Parathyroid adenoma (tissue), 2 donors: ENCODE measurements around the gene CLIP2.

Source experiments
- H2AFZ ChIP-seq: fragments of 300-600 bp; sonication (generic); one replicate; pipeline ENCODE4 v1.7.0; 2017; ENCODE audit warnings: antibody characterized with exemption, mild to moderate bottlenecking
- H3K27ac ChIP-seq: fragments of 300-600 bp; sonication (generic); one replicate; pipeline ENCODE4 v1.7.0; 2017
- H3K27me3 ChIP-seq: fragments of 300-600 bp; sonication (generic); one replicate; pipeline ENCODE4 v1.7.0; 2017; ENCODE audit warnings: low read length; ENCODE audit not compliant: control insufficient read depth, insufficient read depth
- H3K36me3 ChIP-seq: fragments of 300-600 bp; sonication (generic); one replicate; pipeline ENCODE4 v1.7.0; 2017; ENCODE audit warnings: low read length; ENCODE audit not compliant: control insufficient read depth, insufficient read depth
- H3K4me1 ChIP-seq: fragments of 300-600 bp; sonication (generic); one replicate; pipeline ENCODE4 v1.7.0; 2017; ENCODE audit warnings: control low read depth
- H3K4me2 ChIP-seq: fragments of 300-600 bp; sonication (generic); one replicate; pipeline ENCODE4 v1.7.0; 2017; ENCODE audit warnings: low read length
- H3K4me3 ChIP-seq: fragments of 300-600 bp; sonication (generic); one replicate; pipeline ENCODE4 v1.7.0; 2017; ENCODE audit warnings: low read depth, low read length
- H3K79me2 ChIP-seq: fragments of 300-600 bp; sonication (generic); one replicate; pipeline ENCODE4 v1.7.0; 2017; ENCODE audit warnings: control low read depth
- H3K9ac ChIP-seq: fragments of 300-600 bp; sonication (generic); one replicate; pipeline ENCODE4 v1.7.0; 2017; ENCODE audit warnings: mild to moderate bottlenecking
- H3K9me3 ChIP-seq: fragments of 300-600 bp; sonication (generic); one replicate; pipeline ENCODE4 v1.7.0; 2017; ENCODE audit warnings: low read length; ENCODE audit not compliant: control insufficient read depth
- CTCF ChIP-seq: fragments of 300-600 bp; sonication (generic); IDR thresholded peaks from one replicate; pipeline ENCODE4 v1.7.0; 2017; ENCODE audit warnings: antibody characterized with exemption, mild to moderate bottlenecking
- donor health status: primary hyperparathyroidism.

The CLIP2 gene

GRCh38 chr7:74282748-74283459, 6.3 kb upstream of the CLIP2 start:
- no peak overlapping the region for H3K4me2 ChIP-seq
- H3K9ac ChIP-seq: no peak overlapping the region
- H3K27ac ChIP-seq: no peak overlapping the region
- H3K9me3 ChIP-seq: no peaks in the 10 kb centered on the region
- H3K4me1 ChIP-seq: no peaks in the 10 kb centered on the region
- no peaks in the 10 kb centered on the region for H3K27me3 ChIP-seq
- no peak overlapping the region for H2AFZ ChIP-seq
- no peak overlapping the region for H3K4me3 ChIP-seq
- TF ChIP-seq CTCF: no peak
- H3K36me3 ChIP-seq: no peaks in the 10 kb centered on the region
- H3K79me2 ChIP-seq: peaks cover 1% of the 10 kb centered on the region

- no peaks in the 10 kb centered on the region for H3K36me3 ChIP-seq
- H3K9ac ChIP-seq: no peak overlapping the region
- TF ChIP-seq CTCF: no peak
- H3K27ac ChIP-seq: no peak overlapping the region
- H3K27me3 ChIP-seq: no peaks in the 10 kb centered on the region
- no peak overlapping the region for H2AFZ ChIP-seq
- H3K4me3 ChIP-seq: no peak overlapping the region
- H3K9me3 ChIP-seq: no peaks in the 10 kb centered on the region
- no peak overlapping the region for H3K4me2 ChIP-seq
- H3K4me1 ChIP-seq: peaks cover 5% of the 10 kb centered on the region
- H3K79me2 ChIP-seq: peaks cover 12% of the 10 kb centered on the region
These were observed 5.3 kb upstream of the CLIP2 start for GRCh38 chr7:74283858-74284447.

GRCh38 chr7:74284781-74285259, 4.4 kb upstream of the CLIP2 start:
- no peak overlapping the region for H3K4me3 ChIP-seq
- H3K36me3 ChIP-seq: no peaks in the 10 kb centered on the region
- no peak for TF ChIP-seq CTCF
- H3K9me3 ChIP-seq: no peaks in the 10 kb centered on the region
- no peak overlapping the region for H3K9ac ChIP-seq
- peaks cover 6% of the 10 kb centered on the region for H3K4me1 ChIP-seq
- H3K79me2 ChIP-seq: peaks cover 13% of the 10 kb centered on the region
- no peaks in the 10 kb centered on the region for H3K27me3 ChIP-seq
- H3K4me2 ChIP-seq: no peak overlapping the region
- no peak overlapping the region for H3K27ac ChIP-seq
- no peak overlapping the region for H2AFZ ChIP-seq

GRCh38 chr7:74286131-74286530, 3.1 kb upstream of the CLIP2 start:
- peaks cover 15% of the 10 kb centered on the region for H3K79me2 ChIP-seq
- no peak for TF ChIP-seq CTCF
- H3K27ac ChIP-seq: no peak overlapping the region
- H2AFZ ChIP-seq: peak overlapping the region; percentile 9
- no peaks in the 10 kb centered on the region for H3K9me3 ChIP-seq
- no peak overlapping the region for H3K4me3 ChIP-seq
- H3K4me1 ChIP-seq: peaks cover 11% of the 10 kb centered on the region
- H3K4me2 ChIP-seq: no peak overlapping the region
- H3K9ac ChIP-seq: no peak overlapping the region
- H3K36me3 ChIP-seq: no peaks in the 10 kb centered on the region
- no peaks in the 10 kb centered on the region for H3K27me3 ChIP-seq
